CD14-positive monocyte (primary cell): Measurements from ENCODE around the gene EVC. TPM values are rescaled to one million over a fixed set of nuclear protein-coding genes. Genes with fewer than 3 reads are reported as not detected.

Experiments used
- DNase-seq, 3 donors: peaks; one replicate each; pipeline ENCODE4 v3.0.0-alpha.2; 2011 to 2022
- H2AFZ ChIP-seq: 2 replicates; pipeline ENCODE4 v1.6.0; 2012; ENCODE audit warnings: mild to moderate bottlenecking, low read depth, low read length, inconsistent platforms; ENCODE audit not compliant: insufficient read depth, poor library complexity, severe bottlenecking
- H3K27ac ChIP-seq, 2 donors: 1 replicate in 1 of 2; 2 replicates in 1 of 2; pipeline ENCODE4 v1.5.1; 2012 to 2013; ENCODE audit warnings: low read length in 2 of 2, control low read depth in 1 of 2, inconsistent platforms in 1 of 2, low read depth in 1 of 2, mild to moderate bottlenecking in 1 of 2
- H3K27me3 ChIP-seq, 2 donors: one replicate each; pipeline versions ENCODE4 v1.6.0 to v1.6.1; 2011 to 2013; ENCODE audit warnings: low read length in 2 of 2; ENCODE audit not compliant: control insufficient read depth in 2 of 2, insufficient read depth in 2 of 2
- H3K36me3 ChIP-seq, 2 donors: replicated peaks in 1 of 2; 1 replicate in 1 of 2; 2 replicates in 1 of 2; pipeline versions ENCODE4 v1.5.1 to v1.6.1; 2012 to 2013; ENCODE audit warnings: low read length in 2 of 2, control low read depth in 1 of 2, inconsistent platforms in 1 of 2, mild to moderate bottlenecking in 1 of 2; ENCODE audit not compliant: insufficient read depth in 2 of 2, control insufficient read depth in 1 of 2
- H3K4me1 ChIP-seq, 2 donors: 1 replicate in 1 of 2; 2 replicates in 1 of 2; pipeline versions ENCODE4 v1.5.1 to v1.6.1; 2012 to 2013; ENCODE audit warnings: low read length in 2 of 2, control low read depth in 1 of 2, inconsistent platforms in 1 of 2, mild to moderate bottlenecking in 1 of 2, moderate library complexity in 1 of 2; ENCODE audit not compliant: insufficient read depth in 2 of 2, control insufficient read depth in 1 of 2
- H3K4me2 ChIP-seq: replicated peaks from 2 replicates; pipeline ENCODE3; 2012; ENCODE audit warnings: low read length, moderate library complexity, mild to moderate bottlenecking; ENCODE audit not compliant: poor library complexity, severe bottlenecking; ENCODE audit errors: extremely low read depth
- H3K4me3 ChIP-seq, 3 experiments: fragments of 200-600 bp in 1 of 3; sonication (generic) in 1 of 3; replicated peaks in 1 of 3; 1 replicate in 2 of 3; 2 replicates in 1 of 3; pipeline ENCODE4 v1.5.1; 2011 to 2013; ENCODE audit warnings: low read length in 3 of 3, mild to moderate bottlenecking in 3 of 3, control low read depth in 2 of 3, low read depth in 2 of 3, inconsistent platforms in 1 of 3, moderate library complexity in 1 of 3
- H3K79me2 ChIP-seq: 2 replicates; pipeline ENCODE4 v1.6.0; 2012; ENCODE audit warnings: mild to moderate bottlenecking, control low read depth, inconsistent platforms, low read length, moderate library complexity; ENCODE audit not compliant: insufficient read depth
- H3K9ac ChIP-seq: 2 replicates; pipeline ENCODE4 v1.6.0; 2017; ENCODE audit warnings: low read length, mild to moderate bottlenecking; ENCODE audit not compliant: insufficient read depth, poor library complexity, severe bottlenecking
- H3K9me3 ChIP-seq, 2 donors: replicated peaks in 1 of 2; 1 replicate in 1 of 2; 2 replicates in 1 of 2; pipeline versions ENCODE4 v1.5.1 to v1.6.1; 2012 to 2013; ENCODE audit warnings: low read length in 2 of 2, control low read depth in 1 of 2; ENCODE audit not compliant: control insufficient read depth in 1 of 2, insufficient read depth in 1 of 2
- H4K20me1 ChIP-seq: 2 replicates; pipeline ENCODE4 v1.6.0; 2012; ENCODE audit warnings: mild to moderate bottlenecking, low read length, control low read depth, moderate library complexity; ENCODE audit not compliant: insufficient read depth
- H3K27ac Mint-ChIP-seq, 7 donors: one replicate each; pipeline ENCODE4 v1.8.0; 2020; ENCODE audit warnings: mild to moderate bottlenecking in 7 of 7, mixed read lengths in 7 of 7, moderate library complexity in 6 of 7, inconsistent platforms in 2 of 7
- H3K27me3 Mint-ChIP-seq, 3 donors: one replicate each; pipeline ENCODE4 v1.8.0; 2021 to 2022; ENCODE audit warnings: low read depth in 3 of 3, mild to moderate bottlenecking in 3 of 3, mixed read lengths in 3 of 3, moderate library complexity in 3 of 3, inconsistent platforms in 1 of 3
- H3K36me3 Mint-ChIP-seq, 2 donors: one replicate each; pipeline ENCODE4 v1.8.0; 2020; ENCODE audit warnings: mixed read lengths in 2 of 2, inconsistent platforms in 1 of 2, mild to moderate bottlenecking in 1 of 2
- H3K4me1 Mint-ChIP-seq: one replicate; pipeline ENCODE4 v1.8.0; 2020; ENCODE audit warnings: mild to moderate bottlenecking, mixed read lengths
- H3K4me3 Mint-ChIP-seq, 2 donors: one replicate each; pipeline ENCODE4 v1.8.0; 2020; ENCODE audit warnings: mild to moderate bottlenecking in 2 of 2, mixed read lengths in 2 of 2, moderate library complexity in 1 of 2
- H3K9me3 Mint-ChIP-seq, 7 donors: one replicate each; pipeline ENCODE4 v1.8.0; 2020 to 2022; ENCODE audit warnings: mixed read lengths in 7 of 7, mild to moderate bottlenecking in 6 of 7, moderate library complexity in 6 of 7, inconsistent platforms in 2 of 7
- CTCF ChIP-seq: fragments of 200-600 bp; IDR thresholded peaks from one replicate; pipeline ENCODE4 v1.8.0; 2022; ENCODE audit warnings: antibody characterized with exemption, mild to moderate bottlenecking
- WGBS: methylation state at CpG from one replicate; pipeline ENCODE4 v1.1.5; 2013; ENCODE audit warnings: missing lambda C conversion rate; ENCODE audit not compliant: insufficient coverage; 5-methylcytosine and 5-hydroxymethylcytosine counted together
- intact Hi-C, 2 donors: fragments of 100-400 bp; cut with micrococcal nuclease; formaldehyde crosslinking; loops; one replicate each; pipeline versions ENCODE4 v1.15.0 to v1.15.1; 2023
- polyA plus RNA-seq, 3 donors: library from polyadenylated mRNA; depleted of rRNA in 1 of 3; unstranded in 2 of 3; stranded (reverse) in 1 of 3; fragments of 300-500 nt in 2 of 3; fragments of >200 nt in 1 of 3; fragmentation: Illumina TruSeq in 2 of 3; gene quantifications; 1 replicate in 2 of 3; 2 replicates in 1 of 3; pipeline ENCODE4 v1.2.3, GENCODE V29; 2012 to 2021

EVC gene
- polyA plus RNA-seq, 3 donors = 0.36 TPM; not detected in 2

- Mint-ChIP-seq H3K27ac (no peak overlapping the region), H3K4me1 (peaks cover 10% of the 10 kb centered on the region), H3K27me3 (peaks cover 31 to 53% (median 41%) of the 10 kb centered on the region in 3 donors), H3K36me3 (peaks cover 0 to 2% of the 10 kb centered on the region in 2 donors), H3K9me3 (peaks cover 0 to 28% (median 14%) of the 10 kb centered on the region in 7 donors), H3K4me3 (no peak overlapping the region)
- H3K79me2 ChIP-seq = no peaks in the 10 kb centered on the region
- no peak overlapping the region for H2AFZ ChIP-seq
- DNase-seq = no peak
- no peaks in the 10 kb centered on the region for H4K20me1 ChIP-seq
- H3K27me3 ChIP-seq = peaks cover 26 to 39% of the 10 kb centered on the region in 2 donors
- TF ChIP-seq CTCF = no peak
- intact Hi-C loops = no loop called here
- H3K36me3 ChIP-seq = no peaks in the 10 kb centered on the region
- peaks cover 4 to 12% of the 10 kb centered on the region in 2 donors for H3K4me1 ChIP-seq
- no peak overlapping the region for H3K9ac ChIP-seq
- 76% methylated on average over 6 of the region's 6 CpGs for WGBS
- H3K27ac ChIP-seq = no peak overlapping the region
- peaks cover 8 to 14% of the 10 kb centered on the region in 2 donors for H3K9me3 ChIP-seq
- no peak overlapping the region for H3K4me2 ChIP-seq
- H3K4me3 ChIP-seq = no peak overlapping the region
Observed at GRCh38 chr4:5713861-5714260, 2.9 kb downstream of the EVC start.

- no peak overlapping the region for H3K4me3 ChIP-seq
- DNase-seq = no peak
- H3K27ac ChIP-seq = no peak overlapping the region
- no peak overlapping the region for H3K9ac ChIP-seq
- peaks cover 8 to 11% of the 10 kb centered on the region in 2 donors for H3K9me3 ChIP-seq
- H3K9me3 Mint-ChIP-seq = peaks cover 0 to 28% (median 14%) of the 10 kb centered on the region in 7 donors
- no peak overlapping the region for H3K4me3 Mint-ChIP-seq
- H4K20me1 ChIP-seq = no peaks in the 10 kb centered on the region
- peaks cover 20 to 38% (median 26%) of the 10 kb centered on the region in 3 donors for H3K27me3 Mint-ChIP-seq
- H3K27me3 ChIP-seq = peaks cover 14 to 24% of the 10 kb centered on the region in 2 donors
- no peak overlapping the region for H3K4me2 ChIP-seq
- WGBS = no CpG with 5 or more reads among the region's 2 CpGs
- H2AFZ ChIP-seq = no peak overlapping the region
- H3K36me3 Mint-ChIP-seq = peaks cover 0 to 2% of the 10 kb centered on the region in 2 donors
- no peaks in the 10 kb centered on the region for H3K36me3 ChIP-seq
- intact Hi-C loops = no loop called here
- TF ChIP-seq CTCF = no peak
- H3K4me1 Mint-ChIP-seq = peaks cover 9% of the 10 kb centered on the region
- no peaks in the 10 kb centered on the region for H3K79me2 ChIP-seq
- peaks cover 4 to 11% of the 10 kb centered on the region in 2 donors for H3K4me1 ChIP-seq
- H3K27ac Mint-ChIP-seq = no peak overlapping the region
Observed at GRCh38 chr4:5715357-5715756, 4.4 kb downstream of the EVC start.
